Epithelial cell of esophagus (primary cell): ENCODE results near the gene PROM1.

Experiments
- DNase-seq: peaks from one replicate; pipeline ENCODE4 v3.0.0; 2010; ENCODE audit warnings: low read depth
- H3K4me3 ChIP-seq: 2 replicates; pipeline ENCODE4 v1.5.1; 2011; ENCODE audit warnings: mild to moderate bottlenecking, low read length, control low read depth
- TF ChIP-seq, protein P1 (sequence below): IDR thresholded peaks from 2 replicates; pipeline ENCODE4 v1.5.1; 2011; ENCODE audit warnings: low read depth, mild to moderate bottlenecking, low read length, control low read depth, inconsistent platforms; ENCODE audit not compliant: insufficient read depth; ENCODE audit errors: missing control alignments

The PROM1 gene

DNA sequence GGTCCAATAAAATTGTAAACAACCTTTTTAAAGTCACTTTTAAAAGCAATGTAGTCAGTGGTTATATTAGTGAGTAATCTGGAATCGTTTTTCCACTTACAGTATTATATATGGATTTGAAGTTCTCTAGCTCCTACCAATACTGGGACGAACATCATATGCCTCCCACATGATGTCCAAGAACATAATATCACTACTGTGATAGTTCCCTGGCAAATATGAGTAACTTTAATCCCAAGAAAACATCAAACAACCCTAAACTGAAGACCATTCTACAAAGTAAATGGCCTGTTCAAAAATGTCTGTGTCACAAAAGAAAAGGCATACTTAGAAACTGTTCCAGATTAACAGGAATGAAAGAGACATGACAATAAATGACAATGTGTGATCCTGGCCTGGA lies 67.3 kb downstream of the PROM1 start:
- no peak overlapping the region for H3K4me3 ChIP-seq
- TF ChIP-seq, protein P1, sequence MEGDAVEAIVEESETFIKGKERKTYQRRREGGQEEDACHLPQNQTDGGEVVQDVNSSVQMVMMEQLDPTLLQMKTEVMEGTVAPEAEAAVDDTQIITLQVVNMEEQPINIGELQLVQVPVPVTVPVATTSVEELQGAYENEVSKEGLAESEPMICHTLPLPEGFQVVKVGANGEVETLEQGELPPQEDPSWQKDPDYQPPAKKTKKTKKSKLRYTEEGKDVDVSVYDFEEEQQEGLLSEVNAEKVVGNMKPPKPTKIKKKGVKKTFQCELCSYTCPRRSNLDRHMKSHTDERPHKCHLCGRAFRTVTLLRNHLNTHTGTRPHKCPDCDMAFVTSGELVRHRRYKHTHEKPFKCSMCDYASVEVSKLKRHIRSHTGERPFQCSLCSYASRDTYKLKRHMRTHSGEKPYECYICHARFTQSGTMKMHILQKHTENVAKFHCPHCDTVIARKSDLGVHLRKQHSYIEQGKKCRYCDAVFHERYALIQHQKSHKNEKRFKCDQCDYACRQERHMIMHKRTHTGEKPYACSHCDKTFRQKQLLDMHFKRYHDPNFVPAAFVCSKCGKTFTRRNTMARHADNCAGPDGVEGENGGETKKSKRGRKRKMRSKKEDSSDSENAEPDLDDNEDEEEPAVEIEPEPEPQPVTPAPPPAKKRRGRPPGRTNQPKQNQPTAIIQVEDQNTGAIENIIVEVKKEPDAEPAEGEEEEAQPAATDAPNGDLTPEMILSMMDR = no peak
- DNase-seq = no peak

DNA sequence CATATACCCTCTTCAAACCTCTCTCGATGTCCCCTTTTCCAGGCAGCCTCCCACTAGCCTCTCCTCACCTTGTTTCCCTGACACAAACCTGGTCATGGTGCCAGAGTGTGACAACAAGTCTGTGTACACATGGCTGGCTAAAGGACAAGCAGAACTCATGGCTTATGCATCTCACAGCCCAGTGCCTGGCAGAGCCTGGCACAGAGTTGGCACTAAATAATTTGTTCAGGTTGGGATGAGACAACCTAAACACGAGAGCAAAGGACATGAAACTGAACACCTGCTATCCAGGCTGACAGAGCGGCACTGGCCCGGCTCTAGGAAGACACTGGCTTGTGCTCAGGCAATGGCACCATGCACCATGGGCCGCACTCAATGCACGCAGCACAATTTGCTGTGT lies 72.7 kb downstream of the PROM1 start:
- TF ChIP-seq, protein P1 = no peak
- no peak overlapping the region for H3K4me3 ChIP-seq
- no peak for DNase-seq

GRCh38 chr4:16009153-16009552 lies 74.7 kb downstream of the PROM1 start:
- H3K4me3 ChIP-seq = no peak overlapping the region
- TF ChIP-seq, protein P1 = no peak
- no peak for DNase-seq

DNA sequence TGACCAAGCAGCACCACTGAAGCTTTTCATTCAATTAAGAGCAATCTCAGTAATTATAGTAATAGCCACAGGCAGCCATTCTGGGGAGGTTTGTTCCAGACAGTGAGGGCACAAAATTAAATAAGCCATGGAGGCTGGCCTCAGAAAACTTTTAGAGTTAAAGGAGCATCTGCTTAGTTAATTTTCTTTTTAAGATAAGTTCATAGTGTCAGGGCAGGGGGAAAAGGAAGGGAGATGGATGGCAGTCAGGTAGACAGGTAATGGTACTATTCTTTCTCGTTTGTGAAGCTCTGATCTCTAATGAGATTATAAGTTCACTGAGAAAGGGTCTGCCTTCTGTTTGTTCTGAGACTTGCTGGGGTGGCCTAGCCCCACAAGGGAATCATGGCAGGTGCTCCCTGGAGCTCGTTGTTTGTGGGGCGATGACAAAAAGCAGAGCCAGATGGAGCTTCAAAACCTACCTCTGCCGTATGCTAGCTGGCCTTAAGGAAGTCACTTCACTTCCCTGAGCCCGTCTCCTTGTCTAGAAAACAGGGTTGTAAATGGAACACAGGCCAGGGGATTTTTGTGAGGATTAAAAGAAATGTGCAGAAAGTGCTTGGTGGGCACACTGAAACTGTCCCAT lies 76.2 kb downstream of the PROM1 start:
- H3K4me3 ChIP-seq = no peak overlapping the region
- TF ChIP-seq, protein P1 = no peak

DNA sequence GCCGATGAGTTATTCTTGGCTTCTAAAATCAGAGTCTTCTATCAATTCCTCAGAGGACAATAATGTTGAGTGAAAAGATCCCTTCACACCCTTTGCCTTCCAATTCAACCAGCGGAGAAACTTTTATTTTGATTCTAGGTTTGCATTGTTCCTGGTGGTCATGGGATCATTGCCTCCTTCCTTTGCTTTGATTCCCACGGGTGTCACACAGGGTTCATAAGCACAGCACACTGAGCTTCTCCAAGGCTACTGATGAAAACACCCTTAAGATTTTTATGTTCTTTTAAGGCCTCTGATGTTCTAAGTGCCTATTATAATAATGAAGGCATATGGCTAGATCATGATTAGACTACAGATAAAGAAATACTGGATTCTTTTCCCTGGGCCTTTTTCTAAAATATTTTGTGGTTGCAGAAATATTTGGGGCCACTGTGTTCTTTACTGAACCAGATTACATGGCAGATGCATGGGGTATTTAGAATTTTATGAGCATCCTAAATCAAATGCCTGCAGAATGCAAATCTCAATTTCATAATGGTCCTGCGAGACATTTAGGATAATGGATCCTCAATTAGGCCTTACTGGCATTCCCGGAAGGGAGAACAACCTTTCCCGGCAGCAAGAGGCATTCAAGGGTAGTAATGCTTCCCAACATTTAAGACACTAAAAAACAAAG lies 76.9 kb downstream of the PROM1 start:
- H3K4me3 ChIP-seq = no peak overlapping the region
- TF ChIP-seq, protein P1 = no peak
- DNase-seq = no peak

More for the DNA sequence above, 76.2 kb downstream of the PROM1 start:
- DNase-seq = no peak

DNA sequence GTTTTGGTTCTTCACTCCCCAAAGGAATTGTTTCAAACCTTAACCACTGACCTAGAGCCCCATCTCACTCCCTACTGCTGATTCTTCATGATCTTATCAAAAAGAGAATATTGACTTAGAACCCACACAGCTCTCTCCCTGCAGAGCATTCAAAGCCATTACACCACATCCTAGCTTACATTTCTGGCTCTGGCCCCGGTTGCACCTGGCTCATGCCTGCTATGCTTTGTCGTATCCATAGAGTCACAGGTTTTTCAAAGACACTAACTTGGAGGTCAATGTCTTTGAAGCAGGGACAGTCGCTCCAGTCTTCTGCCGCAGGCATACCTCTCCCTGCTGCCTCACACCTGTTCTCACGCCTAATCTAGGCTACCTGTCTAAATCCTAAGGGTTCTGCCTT lies 78.1 kb downstream of the PROM1 start:
- no peak for DNase-seq
- TF ChIP-seq, protein P1 = no peak
- H3K4me3 ChIP-seq = no peak overlapping the region

GRCh38 chr4:16001484-16001858 lies 82.4 kb downstream of the PROM1 start:
- TF ChIP-seq, protein P1 = peak; percentile 92
- H3K4me3 ChIP-seq = no peak overlapping the region
- DNase-seq = peak; percentile 72
